ENCODE results near the gene ANKS3.
A peak's percentile ranks its signal among the peaks of the same experiment; 100 is the strongest.

Gene ANKS3

DNA sequence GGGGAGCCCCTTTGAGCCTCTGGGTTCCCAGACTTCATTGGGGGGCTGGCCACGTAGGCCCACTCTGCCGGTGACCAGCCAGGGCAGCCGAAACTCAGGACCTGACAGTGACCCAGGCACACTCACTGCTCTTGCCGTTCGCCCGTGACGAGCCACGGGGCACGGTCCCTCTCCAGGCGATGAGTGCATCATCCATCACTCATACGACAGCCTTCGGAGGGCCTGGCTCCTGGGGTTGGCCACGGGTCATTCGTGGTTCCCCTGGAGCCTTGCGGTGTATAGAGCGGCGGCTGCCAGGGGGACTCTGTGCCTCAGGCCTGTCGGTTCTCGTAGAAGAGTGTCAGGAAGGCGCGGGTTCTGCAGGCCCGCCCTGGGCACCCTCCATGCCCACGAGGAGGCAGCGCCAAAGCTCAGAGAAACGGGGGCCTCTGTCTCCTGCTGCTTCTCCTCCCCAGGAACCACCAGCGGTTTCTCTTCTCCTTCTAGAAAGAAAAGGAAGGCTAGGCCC is 51.9 kb downstream of the ANKS3 start:
- WGBS, 2 donors (ENCODE audit: extremely low coverage in 2 of 2, insufficient read length in 2 of 2, insufficient replicate concordance in 1 of 2), result no CpG with 5 or more reads among the region's 26 CpGs
- H2AFZ ChIP-seq (ENCODE audit: low read length), result no peak overlapping the region
- no peaks in the 10 kb centered on the region for H3K9me3 ChIP-seq (replicated peaks in 1 of 2; ENCODE audit: control insufficient read depth in 2 of 2, insufficient read depth in 1 of 2, low read depth in 1 of 2, low read length in 2 of 2)
- no peaks in the 10 kb centered on the region for H3K4me1 ChIP-seq (ENCODE audit: control insufficient read depth in 2 of 2, insufficient read depth in 1 of 2, low read depth in 1 of 2, low read length in 2 of 2)
- H3K4me2 ChIP-seq (ENCODE audit: insufficient read depth, low read length, poor library complexity, severe bottlenecking), result no peak overlapping the region
- no peak overlapping the region for H4K8ac ChIP-seq (ENCODE audit: low read depth, low read length)
- no peak overlapping the region for H3K27ac ChIP-seq (replicated peaks; ENCODE audit: low read length)
- H2BK5ac ChIP-seq (ENCODE audit: low read length), result no peak overlapping the region
- H3K36me3 ChIP-seq (replicated peaks in 1 of 2; ENCODE audit: control insufficient read depth in 2 of 2, insufficient read depth in 2 of 2, low read length in 2 of 2), result peaks cover 19 to 87% of the 10 kb centered on the region in 2 donors
- peak overlapping the region; percentile 2 for H2BK12ac ChIP-seq (ENCODE audit: low read length)
- no peak overlapping the region for H4K91ac ChIP-seq (ENCODE audit: low read depth, low read length, poor library complexity)
- peak overlapping the region; percentile 31 for H3K23ac ChIP-seq (ENCODE audit: low read depth, low read length, poor library complexity)
- H3K4me3 ChIP-seq (ENCODE audit: low read length in 2 of 2), result no peak overlapping the region
- H3K4ac ChIP-seq (ENCODE audit: low read length), result no peak overlapping the region
- H2AK5ac ChIP-seq (ENCODE audit: low read depth, low read length), result no peak overlapping the region
- peaks cover 6% of the 10 kb centered on the region for H3K79me1 ChIP-seq (ENCODE audit: low read depth, low read length)
- H3K27me3 ChIP-seq (ENCODE audit: control insufficient read depth in 3 of 3, insufficient read depth in 3 of 3, low read depth in 1 of 3, low read length in 3 of 3), result no peaks in the 10 kb centered on the region
- no peak overlapping the region for H2BK120ac ChIP-seq (ENCODE audit: low read depth, low read length)
- DNase-seq (ENCODE audit: low spot score), result no peak
- no peak overlapping the region for H2BK15ac ChIP-seq (ENCODE audit: low read length)
- H3K18ac ChIP-seq (ENCODE audit: low read length), result peak overlapping the region; percentile 38
- no peak overlapping the region for H3K9ac ChIP-seq (ENCODE audit: low read depth, low read length, poor library complexity)
- H3K14ac ChIP-seq (ENCODE audit: low read length), result no peak overlapping the region

DNA sequence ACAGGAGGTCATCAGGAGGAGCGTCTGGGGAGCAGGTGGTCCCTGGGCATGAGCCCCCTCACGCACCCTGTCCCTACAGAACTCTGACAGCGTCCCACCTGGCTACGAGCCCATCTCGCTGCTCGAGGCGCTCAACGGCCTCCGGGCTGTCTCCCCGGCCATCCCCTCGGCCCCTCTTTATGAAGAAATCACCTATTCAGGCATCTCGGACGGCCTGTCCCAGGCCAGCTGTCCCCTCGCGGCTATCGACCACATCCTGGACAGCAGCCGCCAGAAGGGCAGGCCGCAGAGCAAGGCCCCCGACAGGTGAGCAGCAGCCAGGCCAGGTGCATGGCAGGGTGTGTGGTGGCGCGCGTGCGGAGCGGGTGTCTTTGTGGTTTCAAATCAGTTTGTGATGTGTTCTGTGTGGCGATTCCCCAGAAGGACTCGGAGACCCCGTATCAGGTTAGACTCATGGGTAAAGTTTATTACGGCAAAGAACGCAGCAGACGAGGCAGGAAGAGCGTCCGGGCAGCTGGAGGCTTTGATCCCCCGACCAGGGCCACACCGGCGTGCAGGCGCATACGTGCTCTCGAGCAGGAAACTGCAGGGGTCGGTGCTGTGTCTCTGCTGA is 52.5 kb downstream of the ANKS3 start:
- Histone ChIP-seq H3K9me3 (replicated peaks in 1 of 2; ENCODE audit: control insufficient read depth in 2 of 2, insufficient read depth in 1 of 2, low read depth in 1 of 2, low read length in 2 of 2) (no peaks in the 10 kb centered on the region), H3K9ac (ENCODE audit: low read depth, low read length, poor library complexity) (peak overlapping the region; percentile 12), H3K4me1 (ENCODE audit: control insufficient read depth in 2 of 2, insufficient read depth in 1 of 2, low read depth in 1 of 2, low read length in 2 of 2) (no peaks in the 10 kb centered on the region), H2BK5ac (ENCODE audit: low read length) (no peak overlapping the region), H3K4me3 (ENCODE audit: low read length in 2 of 2) (no peak overlapping the region), H3K4ac (ENCODE audit: low read length) (no peak overlapping the region), H4K8ac (ENCODE audit: low read depth, low read length) (peak overlapping the region; percentile 72), H3K18ac (ENCODE audit: low read length) (no peak overlapping the region), H3K23ac (ENCODE audit: low read depth, low read length, poor library complexity) (peak overlapping the region; percentile 60), H3K4me2 (ENCODE audit: insufficient read depth, low read length, poor library complexity, severe bottlenecking) (no peak overlapping the region), H2AFZ (ENCODE audit: low read length) (no peak overlapping the region), H2BK12ac (ENCODE audit: low read length) (no peak overlapping the region), H3K27ac (replicated peaks; ENCODE audit: low read length) (no peak overlapping the region), H2AK5ac (ENCODE audit: low read depth, low read length) (no peak overlapping the region), H3K36me3 (replicated peaks in 1 of 2; ENCODE audit: control insufficient read depth in 2 of 2, insufficient read depth in 2 of 2, low read length in 2 of 2) (peaks cover 19 to 85% of the 10 kb centered on the region in 2 donors), H4K91ac (ENCODE audit: low read depth, low read length, poor library complexity) (no peak overlapping the region), H2BK15ac (ENCODE audit: low read length) (no peak overlapping the region), H3K79me1 (ENCODE audit: low read depth, low read length) (peaks cover 6% of the 10 kb centered on the region), H3K14ac (ENCODE audit: low read length) (no peak overlapping the region), H2BK120ac (ENCODE audit: low read depth, low read length) (no peak overlapping the region), H3K27me3 (ENCODE audit: control insufficient read depth in 3 of 3, insufficient read depth in 3 of 3, low read depth in 1 of 3, low read length in 3 of 3) (no peaks in the 10 kb centered on the region)
- DNase-seq (ENCODE audit: low spot score), result no peak
- no CpG with 5 or more reads among the region's 39 CpGs for WGBS, 2 donors (ENCODE audit: extremely low coverage in 2 of 2, insufficient read length in 2 of 2, insufficient replicate concordance in 1 of 2)

DNA sequence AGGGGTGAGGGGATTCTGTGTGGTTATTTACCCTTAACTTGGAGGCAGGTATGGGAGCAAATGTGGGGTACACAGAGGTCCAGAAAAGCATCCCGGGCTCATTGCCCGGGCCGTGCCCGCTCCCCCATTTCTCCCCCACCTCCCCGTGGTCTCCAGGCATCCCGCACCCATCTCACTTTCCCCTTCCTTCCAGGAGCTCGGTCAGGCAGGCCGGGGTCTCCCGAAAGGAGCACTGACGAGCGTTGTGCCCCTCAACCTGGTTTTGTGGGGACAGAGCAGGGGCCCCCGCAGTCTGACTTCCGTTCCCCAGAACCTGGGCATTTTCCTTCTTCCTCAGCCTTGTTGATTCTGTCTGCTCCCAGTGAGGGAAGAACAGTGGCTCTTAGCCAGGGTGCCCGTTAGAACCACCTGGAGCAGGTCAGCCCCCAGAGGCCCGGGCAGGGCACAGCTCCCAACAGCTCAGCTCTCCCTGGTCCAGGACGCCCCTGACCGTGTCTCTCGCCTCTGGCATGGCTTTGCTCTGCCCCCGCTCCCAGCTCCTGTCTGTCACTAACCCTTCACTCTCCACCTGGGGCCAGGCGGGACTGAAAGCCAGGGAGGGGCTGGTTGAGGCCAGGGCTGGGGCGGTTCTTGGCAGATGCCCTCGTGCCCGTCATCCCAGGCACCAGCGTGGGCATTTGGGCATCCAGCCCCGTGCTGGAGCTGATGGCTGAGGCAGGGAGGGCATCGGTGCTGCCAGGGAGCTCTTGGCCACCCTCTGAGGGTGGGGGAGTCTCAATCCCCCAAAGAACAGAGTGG is 53.2 kb downstream of the ANKS3 start:
- H3K9me3 ChIP-seq (replicated peaks in 1 of 2; ENCODE audit: control insufficient read depth in 2 of 2, insufficient read depth in 1 of 2, low read depth in 1 of 2, low read length in 2 of 2), result no peaks in the 10 kb centered on the region
- no peak overlapping the region for H3K4me2 ChIP-seq (ENCODE audit: insufficient read depth, low read length, poor library complexity, severe bottlenecking)
- H3K4ac ChIP-seq (ENCODE audit: low read length), result no peak overlapping the region
- no peaks in the 10 kb centered on the region for H3K4me1 ChIP-seq (ENCODE audit: control insufficient read depth in 2 of 2, insufficient read depth in 1 of 2, low read depth in 1 of 2, low read length in 2 of 2)
- DNase-seq (ENCODE audit: low spot score), result no peak
- peak overlapping the region; percentile 44 for H3K9ac ChIP-seq (ENCODE audit: low read depth, low read length, poor library complexity)
- no peak overlapping the region for H3K14ac ChIP-seq (ENCODE audit: low read length)
- no peak overlapping the region for H2AFZ ChIP-seq (ENCODE audit: low read length)
- H2BK120ac ChIP-seq (ENCODE audit: low read depth, low read length), result no peak overlapping the region
- peaks cover 6% of the 10 kb centered on the region for H3K79me1 ChIP-seq (ENCODE audit: low read depth, low read length)
- H2BK5ac ChIP-seq (ENCODE audit: low read length), result peak overlapping the region; percentile 24
- H3K27me3 ChIP-seq (ENCODE audit: control insufficient read depth in 3 of 3, insufficient read depth in 3 of 3, low read depth in 1 of 3, low read length in 3 of 3), result no peaks in the 10 kb centered on the region
- peak overlapping the region; percentile 72 for H4K8ac ChIP-seq (ENCODE audit: low read depth, low read length)
- no CpG with 5 or more reads among the region's 26 CpGs for WGBS, 2 donors (ENCODE audit: extremely low coverage in 2 of 2, insufficient read length in 2 of 2, insufficient replicate concordance in 1 of 2)
- H3K18ac ChIP-seq (ENCODE audit: low read length), result no peak overlapping the region
- peaks cover 17 to 83% of the 10 kb centered on the region in 2 donors for H3K36me3 ChIP-seq (replicated peaks in 1 of 2; ENCODE audit: control insufficient read depth in 2 of 2, insufficient read depth in 2 of 2, low read length in 2 of 2)
- no peak overlapping the region for H3K4me3 ChIP-seq (ENCODE audit: low read length in 2 of 2)
- peak overlapping the region; percentile 60 for H3K23ac ChIP-seq (ENCODE audit: low read depth, low read length, poor library complexity)
- H4K91ac ChIP-seq (ENCODE audit: low read depth, low read length, poor library complexity), result no peak overlapping the region
- H2BK15ac ChIP-seq (ENCODE audit: low read length), result no peak overlapping the region
- H3K27ac ChIP-seq (replicated peaks; ENCODE audit: low read length), result no peak overlapping the region
- H2BK12ac ChIP-seq (ENCODE audit: low read length), result no peak overlapping the region
- H2AK5ac ChIP-seq (ENCODE audit: low read depth, low read length), result peak overlapping the region; percentile 37

All from neuronal stem cell (in vitro differentiated cells).